Panc1 (cell line): ENCODE results near the gene RANGAP1. TPM values are rescaled to one million over a fixed set of nuclear protein-coding genes. Genes with fewer than 3 reads are reported as not detected.

ENCODE experiments used
- ATAC-seq: fragments of 200-7000 bp; cut with Tn5 transposase; 2 replicates; pipeline ENCODE4 v1.9.1; 2020; ENCODE audit warnings: mild to moderate bottlenecking, moderate library complexity
- BruUV-seq: library from RNA; stranded (reverse); fragments of 400-500 nt; replicated peaks from 2 replicates; lab custom pipeline; 2021; lab: Mats Ljungman, UMichigan
- CTCF ChIA-PET: fragments of 300-600 bp; sonication (Branson Sonifier 250); formaldehyde crosslinking; loops from one replicate; lab custom pipeline; 2022; ENCODE audit warnings: antibody characterized with exemption; lab: Charles Lee
- POLR2A ChIA-PET: fragments of 300-600 bp; sonication (Branson Sonifier 250); formaldehyde crosslinking; loops from one replicate; lab custom pipeline; 2022; ENCODE audit warnings: antibody characterized with exemption; lab: Charles Lee
- DNase-seq: peaks from one replicate; pipeline ENCODE4 v3.0.0-alpha.2; 2010; ENCODE audit warnings: low read depth, low spot score
- H3K27ac ChIP-seq: 2 replicates; pipeline ENCODE4 v1.5.1; 2011; ENCODE audit warnings: mild to moderate bottlenecking, low read length, inconsistent platforms
- H3K27me3 ChIP-seq: fragments of 200-500 bp; sonication (Bioruptor generic); 2 replicates; pipeline ENCODE4 v1.6.0; 2014; ENCODE audit warnings: low read length, inconsistent platforms; ENCODE audit not compliant: control insufficient read depth, insufficient read depth
- H3K36me3 ChIP-seq: fragments of 200-500 bp; sonication (Bioruptor generic); 2 replicates; pipeline ENCODE4 v1.5.1; 2014; ENCODE audit warnings: inconsistent platforms, mild to moderate bottlenecking, low read length, moderate library complexity; ENCODE audit not compliant: control insufficient read depth, insufficient read depth
- H3K4me1 ChIP-seq: 2 replicates; pipeline ENCODE4 v1.5.1; 2011; ENCODE audit warnings: inconsistent platforms, mild to moderate bottlenecking, low read length, moderate library complexity; ENCODE audit not compliant: control insufficient read depth, insufficient read depth
- H3K4me3 ChIP-seq, 2 experiments: 2 replicates each; pipeline ENCODE4 v1.5.1; 2011 to 2012; ENCODE audit warnings: low read depth in 2 of 2, low read length in 2 of 2, mild to moderate bottlenecking in 2 of 2, inconsistent platforms in 1 of 2, moderate library complexity in 1 of 2
- H3K9me3 ChIP-seq: fragments of 200-500 bp; sonication (Bioruptor generic); 2 replicates; pipeline ENCODE4 v1.5.1; 2014; ENCODE audit warnings: low read depth, mild to moderate bottlenecking, inconsistent platforms, low read length, moderate library complexity; ENCODE audit not compliant: control insufficient read depth, insufficient read depth
- CTCF ChIP-seq: fragments of 450-650 bp; IDR thresholded peaks from 2 replicates; pipeline ENCODE4 v1.5.1; 2017; ENCODE audit warnings: mild to moderate bottlenecking
- POLR2AphosphoS5 ChIP-seq: IDR thresholded peaks from 2 replicates; pipeline ENCODE4 v1.6.1; 2012; ENCODE audit warnings: mild to moderate bottlenecking, low read depth, low read length, moderate library complexity
- SIN3A ChIP-seq: IDR thresholded peaks from 2 replicates; pipeline ENCODE4 v1.6.1; 2012; ENCODE audit warnings: low read depth, mild to moderate bottlenecking, low read length, moderate library complexity, borderline replicate concordance; ENCODE audit not compliant: insufficient read depth
- TCF7L2 ChIP-seq: IDR thresholded peaks from 2 replicates; pipeline ENCODE4 v1.6.1; 2011; ENCODE audit warnings: mild to moderate bottlenecking, low read depth, low read length, inconsistent platforms
- in situ Hi-C: cut with HindIII; loops from 2 replicates; pipeline ENCODE4 v1.10.0; 2016; ENCODE audit warnings: low sequenced_read_pairs, low pct_unique_long_range_greater_than_20kb
- intact Hi-C: fragments of 100-400 bp; cut with micrococcal nuclease; formaldehyde crosslinking; loops from one replicate; pipeline ENCODE4 v1.10.0; 2022; ENCODE audit not compliant: unreplicated experiment
- total RNA-seq: library from RNA; stranded (reverse); gene quantifications from one replicate; pipeline ENCODE4 v1.2.1, GENCODE V29; 2021; ENCODE audit not compliant: unreplicated experiment
- TF ChIP-seq, protein P1 (sequence below), 2 experiments: IDR thresholded peaks; 2 replicates each; pipeline ENCODE4 v1.6.1; 2011 to 2012; ENCODE audit warnings: low read depth in 2 of 2, control low read depth in 1 of 2, low read length in 1 of 2, mild to moderate bottlenecking in 1 of 2, moderate library complexity in 1 of 2; ENCODE audit not compliant: insufficient read depth in 1 of 2

The RANGAP1 gene
- total RNA-seq, 1 experiment from 2014 or later = 140 TPM

GRCh38 chr22:41314821-41315220 lies 28.8 kb upstream of the RANGAP1 start:
- Histone ChIP-seq H3K36me3 (no peaks in the 10 kb centered on the region), H3K4me3 (no peak overlapping the region), H3K27ac (no peak overlapping the region), H3K27me3 (no peaks in the 10 kb centered on the region), H3K4me1 (peaks cover 4% of the 10 kb centered on the region; the same call in 1 of the 2 replicates), H3K9me3 (no peaks in the 10 kb centered on the region)
- ChIA-PET CTCF (no interaction called here), POLR2A (interaction anchor here (0.6 kb wide), 1 partner anchor 447 kb away, joined by 5 read pairs; no protein-coding TSS in a partner anchor)
- no TSS peak for BruUV-seq
- TF ChIP-seq CTCF (no peak), POLR2AphosphoS5 (no peak), SIN3A (no peak)
- in situ Hi-C loops (no loop called here), intact Hi-C loops (no loop called here)
- DNase-seq (no peak), ATAC-seq (no peak)

GRCh38 chr22:41311487-41311886 lies 25.5 kb upstream of the RANGAP1 start:
- DNase-seq (no peak), ATAC-seq (no peak)
- Histone ChIP-seq H3K36me3 (no peaks in the 10 kb centered on the region), H3K4me1 (peaks cover 9% of the 10 kb centered on the region), H3K4me3 (no peak overlapping the region), H3K27me3 (no peaks in the 10 kb centered on the region), H3K27ac (no peak overlapping the region), H3K9me3 (no peaks in the 10 kb centered on the region)
- BruUV-seq = no TSS peak
- intact Hi-C loops (no loop called here), in situ Hi-C loops (no loop called here)
- TF ChIP-seq, protein P1, sequence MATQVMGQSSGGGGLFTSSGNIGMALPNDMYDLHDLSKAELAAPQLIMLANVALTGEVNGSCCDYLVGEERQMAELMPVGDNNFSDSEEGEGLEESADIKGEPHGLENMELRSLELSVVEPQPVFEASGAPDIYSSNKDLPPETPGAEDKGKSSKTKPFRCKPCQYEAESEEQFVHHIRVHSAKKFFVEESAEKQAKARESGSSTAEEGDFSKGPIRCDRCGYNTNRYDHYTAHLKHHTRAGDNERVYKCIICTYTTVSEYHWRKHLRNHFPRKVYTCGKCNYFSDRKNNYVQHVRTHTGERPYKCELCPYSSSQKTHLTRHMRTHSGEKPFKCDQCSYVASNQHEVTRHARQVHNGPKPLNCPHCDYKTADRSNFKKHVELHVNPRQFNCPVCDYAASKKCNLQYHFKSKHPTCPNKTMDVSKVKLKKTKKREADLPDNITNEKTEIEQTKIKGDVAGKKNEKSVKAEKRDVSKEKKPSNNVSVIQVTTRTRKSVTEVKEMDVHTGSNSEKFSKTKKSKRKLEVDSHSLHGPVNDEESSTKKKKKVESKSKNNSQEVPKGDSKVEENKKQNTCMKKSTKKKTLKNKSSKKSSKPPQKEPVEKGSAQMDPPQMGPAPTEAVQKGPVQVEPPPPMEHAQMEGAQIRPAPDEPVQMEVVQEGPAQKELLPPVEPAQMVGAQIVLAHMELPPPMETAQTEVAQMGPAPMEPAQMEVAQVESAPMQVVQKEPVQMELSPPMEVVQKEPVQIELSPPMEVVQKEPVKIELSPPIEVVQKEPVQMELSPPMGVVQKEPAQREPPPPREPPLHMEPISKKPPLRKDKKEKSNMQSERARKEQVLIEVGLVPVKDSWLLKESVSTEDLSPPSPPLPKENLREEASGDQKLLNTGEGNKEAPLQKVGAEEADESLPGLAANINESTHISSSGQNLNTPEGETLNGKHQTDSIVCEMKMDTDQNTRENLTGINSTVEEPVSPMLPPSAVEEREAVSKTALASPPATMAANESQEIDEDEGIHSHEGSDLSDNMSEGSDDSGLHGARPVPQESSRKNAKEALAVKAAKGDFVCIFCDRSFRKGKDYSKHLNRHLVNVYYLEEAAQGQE (IDR thresholded peaks at IDR 0.05; ENCODE audit: insufficient read depth in 1 of 2, low read depth in 2 of 2, low read length in 1 of 2) = no peak
- no peak for TF ChIP-seq CTCF
- no peak for TF ChIP-seq POLR2AphosphoS5
- no peak for TF ChIP-seq TCF7L2
- no peak for TF ChIP-seq SIN3A
- ChIA-PET CTCF (no interaction called here), POLR2A (interaction anchor here (0.6 kb wide), 1 partner anchor 989 kb away, joined by 3 read pairs; no protein-coding TSS in a partner anchor)
